Measurements from ENCODE around the gene DUSP7. TPM values are rescaled to one million over a fixed set of nuclear protein-coding genes. Genes with fewer than 3 reads are reported as not detected.
A peak's percentile ranks its signal among the peaks of the same experiment; 100 is the strongest.

Gene DUSP7
- total and polyA plus RNA-seq, 5 donors from 2014 or later = 3.0 to 12.7 (median 3.5) TPM

GRCh38 chr3:52061121-52061910 is 4.9 kb upstream of the DUSP7 start:
- no peaks in the 10 kb centered on the region for H3K9me3 ChIP-seq (ENCODE audit: control insufficient read depth in 2 of 2, low read length in 2 of 2)
- ATAC-seq (ENCODE audit: low read depth in 2 of 2) (no peak), DNase-seq (no peak)
- H3K4me3 ChIP-seq (ENCODE audit: low read depth, low read length) = no peak overlapping the region
- no peaks in the 10 kb centered on the region for H3K36me3 ChIP-seq (ENCODE audit: control insufficient read depth, insufficient read depth, low read length)
- peaks cover 0 to 10% (median 4%) of the 10 kb centered on the region in 4 donors for H3K4me1 Mint-ChIP-seq
- H3K4me3 Mint-ChIP-seq = no peak overlapping the region
- no peaks in the 10 kb centered on the region for H3K9me3 Mint-ChIP-seq
- H3K27me3 Mint-ChIP-seq = peaks cover 5% of the 10 kb centered on the region
- H3K36me3 Mint-ChIP-seq = no peaks in the 10 kb centered on the region
- H3K27me3 ChIP-seq (ENCODE audit: control insufficient read depth, insufficient read depth, low read length) = no peaks in the 10 kb centered on the region
- peaks cover 11% of the 10 kb centered on the region for H3K4me1 ChIP-seq (ENCODE audit: control insufficient read depth, insufficient read depth, low read length, poor library complexity, severe bottlenecking)
- no peak overlapping the region for H3K27ac ChIP-seq (ENCODE audit: insufficient read depth, low read length, poor library complexity, severe bottlenecking)
- peak overlapping the region in 1 of 3 donors; percentile 32 for H3K27ac Mint-ChIP-seq

GRCh38 chr3:52059781-52060180 is 3.4 kb upstream of the DUSP7 start:
- Histone ChIP-seq H3K27me3 (ENCODE audit: control insufficient read depth, insufficient read depth, low read length) (no peaks in the 10 kb centered on the region), H3K4me3 (ENCODE audit: low read depth, low read length) (no peak overlapping the region), H3K27ac (ENCODE audit: insufficient read depth, low read length, poor library complexity, severe bottlenecking) (no peak overlapping the region), H3K9me3 (ENCODE audit: control insufficient read depth in 2 of 2, low read length in 2 of 2) (no peaks in the 10 kb centered on the region), H3K36me3 (ENCODE audit: control insufficient read depth, insufficient read depth, low read length) (no peaks in the 10 kb centered on the region), H3K4me1 (ENCODE audit: control insufficient read depth, insufficient read depth, low read length, poor library complexity, severe bottlenecking) (peaks cover 21% of the 10 kb centered on the region)
- peaks cover 0 to 10% (median 4%) of the 10 kb centered on the region in 4 donors for H3K4me1 Mint-ChIP-seq
- DNase-seq (no peak), ATAC-seq (ENCODE audit: low read depth in 2 of 2) (no peak)
- H3K27ac Mint-ChIP-seq = peak overlapping the region in 1 of 3 donors; percentile 73
- peak overlapping the region in 2 of 4 donors; percentile 28 to 59 for H3K4me3 Mint-ChIP-seq
- no peaks in the 10 kb centered on the region for H3K36me3 Mint-ChIP-seq
- H3K27me3 Mint-ChIP-seq = peaks cover 5% of the 10 kb centered on the region
- no peaks in the 10 kb centered on the region for H3K9me3 Mint-ChIP-seq

- H3K27me3 Mint-ChIP-seq = peaks cover 5% of the 10 kb centered on the region
- peak overlapping the region; percentile 86 to 96 (median 87) for H3K27ac Mint-ChIP-seq
- DNase-seq (no peak), ATAC-seq (ENCODE audit: low read depth in 2 of 2) (no peak)
- H3K27me3 ChIP-seq (ENCODE audit: control insufficient read depth, insufficient read depth, low read length) = no peaks in the 10 kb centered on the region
- peak overlapping the region; percentile 77 for H3K27ac ChIP-seq (ENCODE audit: insufficient read depth, low read length, poor library complexity, severe bottlenecking)
- H3K36me3 ChIP-seq (ENCODE audit: control insufficient read depth, insufficient read depth, low read length) = no peaks in the 10 kb centered on the region
- peaks cover 40% of the 10 kb centered on the region for H3K4me1 ChIP-seq (ENCODE audit: control insufficient read depth, insufficient read depth, low read length, poor library complexity, severe bottlenecking)
- peaks cover 4% of the 10 kb centered on the region for H3K36me3 Mint-ChIP-seq
- no peaks in the 10 kb centered on the region for H3K9me3 ChIP-seq (ENCODE audit: control insufficient read depth in 2 of 2, low read length in 2 of 2)
- H3K4me3 ChIP-seq (ENCODE audit: low read depth, low read length) = no peak overlapping the region
- H3K4me1 Mint-ChIP-seq = peaks cover 0 to 29% (median 20%) of the 10 kb centered on the region in 4 donors
- H3K9me3 Mint-ChIP-seq = no peaks in the 10 kb centered on the region
- peak overlapping the region; percentile 89 to 95 (median 92) for H3K4me3 Mint-ChIP-seq
Measured at GRCh38 chr3:52057812-52058495, 1.6 kb upstream of the DUSP7 start.

GRCh38 chr3:52056968-52057811 is 819 bp upstream of the DUSP7 start:
- H3K36me3 Mint-ChIP-seq = peaks cover 4% of the 10 kb centered on the region
- Histone ChIP-seq H3K36me3 (ENCODE audit: control insufficient read depth, insufficient read depth, low read length) (no peaks in the 10 kb centered on the region), H3K27me3 (ENCODE audit: control insufficient read depth, insufficient read depth, low read length) (no peaks in the 10 kb centered on the region), H3K9me3 (ENCODE audit: control insufficient read depth in 2 of 2, low read length in 2 of 2) (no peaks in the 10 kb centered on the region), H3K27ac (ENCODE audit: insufficient read depth, low read length, poor library complexity, severe bottlenecking) (peak overlapping the region; percentile 84), H3K4me1 (ENCODE audit: control insufficient read depth, insufficient read depth, low read length, poor library complexity, severe bottlenecking) (peaks cover 47% of the 10 kb centered on the region), H3K4me3 (ENCODE audit: low read depth, low read length) (peak overlapping the region; percentile 85)
- DNase-seq = peak; percentile 98 to 99 (median 99)
- H3K4me3 Mint-ChIP-seq = peak overlapping the region; percentile 89 to 95 (median 92)
- peak; percentile 88 to 91 for ATAC-seq (ENCODE audit: low read depth in 2 of 2)
- no peaks in the 10 kb centered on the region for H3K9me3 Mint-ChIP-seq
- peaks cover 5% of the 10 kb centered on the region for H3K27me3 Mint-ChIP-seq
- peaks cover 0 to 35% (median 26%) of the 10 kb centered on the region in 4 donors for H3K4me1 Mint-ChIP-seq
- H3K27ac Mint-ChIP-seq = peak overlapping the region; percentile 86 to 96 (median 95)

GRCh38 chr3:52055537-52056351 is 627 bp downstream of the DUSP7 start:
- Histone ChIP-seq H3K4me1 (ENCODE audit: control insufficient read depth, insufficient read depth, low read length, poor library complexity, severe bottlenecking) (peaks cover 62% of the 10 kb centered on the region), H3K36me3 (ENCODE audit: control insufficient read depth, insufficient read depth, low read length) (peaks cover 10% of the 10 kb centered on the region), H3K9me3 (ENCODE audit: control insufficient read depth in 2 of 2, low read length in 2 of 2) (no peaks in the 10 kb centered on the region), H3K27ac (ENCODE audit: insufficient read depth, low read length, poor library complexity, severe bottlenecking) (peak overlapping the region; percentile 75), H3K4me3 (ENCODE audit: low read depth, low read length) (peak overlapping the region; percentile 81), H3K27me3 (ENCODE audit: control insufficient read depth, insufficient read depth, low read length) (no peaks in the 10 kb centered on the region)
- H3K9me3 Mint-ChIP-seq = no peaks in the 10 kb centered on the region
- peak; percentile 25 to 77 (median 63) for DNase-seq
- H3K27me3 Mint-ChIP-seq = peaks cover 5% of the 10 kb centered on the region
- H3K36me3 Mint-ChIP-seq = peaks cover 13% of the 10 kb centered on the region
- peak overlapping the region; percentile 89 to 97 (median 92) for H3K4me3 Mint-ChIP-seq
- peaks cover 0 to 49% (median 32%) of the 10 kb centered on the region in 4 donors for H3K4me1 Mint-ChIP-seq
- peak in 1 of 2 donors; percentile 6 for ATAC-seq (ENCODE audit: low read depth in 2 of 2)
- peak overlapping the region; percentile 78 to 89 (median 81) for H3K27ac Mint-ChIP-seq

GRCh38 chr3:52054661-52055511 is 1.5 kb downstream of the DUSP7 start:
- ATAC-seq (ENCODE audit: low read depth in 2 of 2) (no peak), DNase-seq (peak in 2 of 3 donors; percentile 14 to 39)
- H3K4me3 ChIP-seq (ENCODE audit: low read depth, low read length) = peak overlapping the region; percentile 81
- peak overlapping the region; percentile 75 for H3K27ac ChIP-seq (ENCODE audit: insufficient read depth, low read length, poor library complexity, severe bottlenecking)
- no peaks in the 10 kb centered on the region for H3K27me3 ChIP-seq (ENCODE audit: control insufficient read depth, insufficient read depth, low read length)
- Mint-ChIP-seq H3K9me3 (no peaks in the 10 kb centered on the region), H3K27ac (peak overlapping the region; percentile 83 to 95 (median 89)), H3K4me3 (peak overlapping the region; percentile 89 to 97 (median 92)), H3K27me3 (peaks cover 5% of the 10 kb centered on the region), H3K4me1 (peaks cover 0 to 56% (median 32%) of the 10 kb centered on the region in 4 donors), H3K36me3 (peaks cover 13% of the 10 kb centered on the region)
- H3K36me3 ChIP-seq (ENCODE audit: control insufficient read depth, insufficient read depth, low read length) = peaks cover 18% of the 10 kb centered on the region
- peaks cover 66% of the 10 kb centered on the region for H3K4me1 ChIP-seq (ENCODE audit: control insufficient read depth, insufficient read depth, low read length, poor library complexity, severe bottlenecking)
- H3K9me3 ChIP-seq (ENCODE audit: control insufficient read depth in 2 of 2, low read length in 2 of 2) = no peaks in the 10 kb centered on the region
